ENCODE measurements around the gene CCDC60.

Gene CCDC60

GRCh38 chr12:119409043-119409442 is 74.5 kb downstream of the CCDC60 start:
- Histone ChIP-seq H3K27me3 (ENCODE audit: insufficient read depth, poor library complexity, severe bottlenecking) (no peaks in the 10 kb centered on the region), H3K4me3 (replicated peaks; ENCODE audit: insufficient read depth, low read length) (no peak overlapping the region), H3K27ac (replicated peaks) (no peak overlapping the region)
- DNase-seq (ENCODE audit: low read depth in 1 of 2, low spot score in 1 of 2), result no peak
- TF ChIP-seq, protein P1, sequence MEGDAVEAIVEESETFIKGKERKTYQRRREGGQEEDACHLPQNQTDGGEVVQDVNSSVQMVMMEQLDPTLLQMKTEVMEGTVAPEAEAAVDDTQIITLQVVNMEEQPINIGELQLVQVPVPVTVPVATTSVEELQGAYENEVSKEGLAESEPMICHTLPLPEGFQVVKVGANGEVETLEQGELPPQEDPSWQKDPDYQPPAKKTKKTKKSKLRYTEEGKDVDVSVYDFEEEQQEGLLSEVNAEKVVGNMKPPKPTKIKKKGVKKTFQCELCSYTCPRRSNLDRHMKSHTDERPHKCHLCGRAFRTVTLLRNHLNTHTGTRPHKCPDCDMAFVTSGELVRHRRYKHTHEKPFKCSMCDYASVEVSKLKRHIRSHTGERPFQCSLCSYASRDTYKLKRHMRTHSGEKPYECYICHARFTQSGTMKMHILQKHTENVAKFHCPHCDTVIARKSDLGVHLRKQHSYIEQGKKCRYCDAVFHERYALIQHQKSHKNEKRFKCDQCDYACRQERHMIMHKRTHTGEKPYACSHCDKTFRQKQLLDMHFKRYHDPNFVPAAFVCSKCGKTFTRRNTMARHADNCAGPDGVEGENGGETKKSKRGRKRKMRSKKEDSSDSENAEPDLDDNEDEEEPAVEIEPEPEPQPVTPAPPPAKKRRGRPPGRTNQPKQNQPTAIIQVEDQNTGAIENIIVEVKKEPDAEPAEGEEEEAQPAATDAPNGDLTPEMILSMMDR (IDR thresholded peaks at IDR 0.05; ENCODE audit: insufficient read depth, low read length), result no peak
- TF ChIP-seq SPI1 (IDR thresholded peaks at IDR 0.05; ENCODE audit: borderline replicate concordance, low read depth) (no peak), GABPA (IDR thresholded peaks at IDR 0.05; ENCODE audit: low read depth) (no peak)

GRCh38 chr12:119410396-119410795 is 75.9 kb downstream of the CCDC60 start:
- no peak overlapping the region for H3K27ac ChIP-seq (replicated peaks)
- DNase-seq (ENCODE audit: low read depth in 1 of 2, low spot score in 1 of 2), result no peak
- H3K4me3 ChIP-seq (replicated peaks; ENCODE audit: insufficient read depth, low read length), result no peak overlapping the region
- TF ChIP-seq, protein P1 (IDR thresholded peaks at IDR 0.05; ENCODE audit: insufficient read depth, low read length), result no peak
- TF ChIP-seq SPI1 (IDR thresholded peaks at IDR 0.05; ENCODE audit: borderline replicate concordance, low read depth) (no peak), GABPA (IDR thresholded peaks at IDR 0.05; ENCODE audit: low read depth) (no peak), REST (IDR thresholded peaks at IDR 0.05; ENCODE audit: insufficient replicate concordance, low read depth) (no peak), POLR2AphosphoS5 (IDR thresholded peaks at IDR 0.05; ENCODE audit: low read depth) (no peak)
- H3K27me3 ChIP-seq (ENCODE audit: insufficient read depth, poor library complexity, severe bottlenecking), result no peaks in the 10 kb centered on the region

- no peak for DNase-seq (ENCODE audit: low read depth in 1 of 2, low spot score in 1 of 2)
- H3K4me3 ChIP-seq (replicated peaks; ENCODE audit: insufficient read depth, low read length), result no peak overlapping the region
- TF ChIP-seq GABPA (IDR thresholded peaks at IDR 0.05; ENCODE audit: low read depth) (no peak), SPI1 (IDR thresholded peaks at IDR 0.05; ENCODE audit: borderline replicate concordance, low read depth) (no peak), REST (IDR thresholded peaks at IDR 0.05; ENCODE audit: insufficient replicate concordance, low read depth) (no peak), POLR2AphosphoS5 (IDR thresholded peaks at IDR 0.05; ENCODE audit: low read depth) (no peak)
- TF ChIP-seq, protein P1 (IDR thresholded peaks at IDR 0.05; ENCODE audit: insufficient read depth, low read length), result no peak
- no peaks in the 10 kb centered on the region for H3K27me3 ChIP-seq (ENCODE audit: insufficient read depth, poor library complexity, severe bottlenecking)
- no peak overlapping the region for H3K27ac ChIP-seq (replicated peaks)
These were observed 77.8 kb downstream of the CCDC60 start for GRCh38 chr12:119412306-119412705.
